PC-9 (cell line): ENCODE measurements around the gene MYLK.

Experiments used
- EZH2 ChIP-seq: fragments of 200-600 bp; sonication (generic); IDR thresholded peaks from 2 replicates; pipeline ENCODE4 v1.8.0; 2017; ENCODE audit warnings: antibody characterized with exemption, low read depth
- TF ChIP-seq, protein P1 (sequence below): fragments of 200-600 bp; sonication (generic); conservative IDR thresholded peaks from 2 replicates; pipeline ENCODE4 v1.6.1; 2017; ENCODE audit warnings: mixed run types, antibody characterized with exemption, mild to moderate bottlenecking, moderate library complexity

DNA sequence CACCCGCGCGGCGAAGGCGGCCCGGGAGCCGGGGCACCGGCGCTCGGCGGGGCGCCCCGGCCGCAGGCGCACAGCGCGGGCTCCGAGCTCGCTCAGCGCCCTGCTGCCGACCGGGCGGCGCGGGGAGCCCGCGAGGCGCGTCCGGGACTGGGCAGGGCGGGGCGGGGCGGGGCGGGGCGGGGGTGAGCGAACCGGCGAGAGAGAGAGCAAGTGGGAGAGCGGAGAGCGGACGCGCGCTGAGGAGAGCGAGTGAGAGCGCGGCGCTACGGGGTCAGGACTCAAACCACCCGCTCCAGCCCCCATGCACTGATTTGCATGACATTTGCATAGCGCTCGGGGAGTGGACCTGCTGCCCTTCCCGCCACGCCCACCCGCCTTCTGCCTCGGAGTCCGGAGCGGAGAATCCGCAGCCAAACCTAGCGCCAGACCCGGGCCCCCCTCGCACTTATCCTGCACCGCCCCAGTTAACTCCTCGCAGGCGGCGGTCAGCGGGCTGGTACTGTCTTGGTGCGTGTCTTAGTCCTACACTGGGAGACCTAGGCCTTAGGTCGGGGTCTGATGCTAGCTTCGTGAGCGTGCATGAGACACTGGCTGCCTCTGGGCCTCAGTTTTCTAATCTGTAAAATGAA lies at the start of gene MYLK:
- TF ChIP-seq, protein P1, sequence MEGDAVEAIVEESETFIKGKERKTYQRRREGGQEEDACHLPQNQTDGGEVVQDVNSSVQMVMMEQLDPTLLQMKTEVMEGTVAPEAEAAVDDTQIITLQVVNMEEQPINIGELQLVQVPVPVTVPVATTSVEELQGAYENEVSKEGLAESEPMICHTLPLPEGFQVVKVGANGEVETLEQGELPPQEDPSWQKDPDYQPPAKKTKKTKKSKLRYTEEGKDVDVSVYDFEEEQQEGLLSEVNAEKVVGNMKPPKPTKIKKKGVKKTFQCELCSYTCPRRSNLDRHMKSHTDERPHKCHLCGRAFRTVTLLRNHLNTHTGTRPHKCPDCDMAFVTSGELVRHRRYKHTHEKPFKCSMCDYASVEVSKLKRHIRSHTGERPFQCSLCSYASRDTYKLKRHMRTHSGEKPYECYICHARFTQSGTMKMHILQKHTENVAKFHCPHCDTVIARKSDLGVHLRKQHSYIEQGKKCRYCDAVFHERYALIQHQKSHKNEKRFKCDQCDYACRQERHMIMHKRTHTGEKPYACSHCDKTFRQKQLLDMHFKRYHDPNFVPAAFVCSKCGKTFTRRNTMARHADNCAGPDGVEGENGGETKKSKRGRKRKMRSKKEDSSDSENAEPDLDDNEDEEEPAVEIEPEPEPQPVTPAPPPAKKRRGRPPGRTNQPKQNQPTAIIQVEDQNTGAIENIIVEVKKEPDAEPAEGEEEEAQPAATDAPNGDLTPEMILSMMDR, result no peak
- TF ChIP-seq EZH2, result no peak
